ENCODE results near the gene CASK. TPM values are rescaled to one million over a fixed set of nuclear protein-coding genes. Genes with fewer than 3 reads are reported as not detected.

The CASK gene
- total RNA-seq, 4 donors from 2014 or later = 34.3 to 52.8 (median 40.7) TPM

DNA sequence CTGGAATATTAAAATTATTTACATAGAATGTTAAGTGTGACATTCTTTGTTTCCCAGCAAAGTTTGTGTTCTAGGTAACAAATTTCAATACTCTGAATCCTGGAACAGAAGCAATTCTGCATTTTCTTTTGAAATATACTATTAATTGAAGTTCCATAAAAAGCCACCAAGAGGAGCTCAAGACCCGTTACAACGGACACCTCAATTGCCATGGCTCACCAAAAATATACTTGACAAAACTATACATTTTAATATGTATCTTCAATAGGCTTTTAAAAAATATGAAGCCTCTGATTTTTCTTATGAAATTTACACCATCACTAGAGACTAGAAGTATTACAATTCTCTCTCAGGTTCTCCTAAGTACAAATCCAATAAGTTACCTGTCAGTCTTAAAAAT, 364.8 kb downstream of the CASK start:
- H3K4me3 ChIP-seq = no peak overlapping the region
- no peaks in the 10 kb centered on the region for H3K36me3 ChIP-seq
- WGBS, 2 donors = 11 to 14% methylated on average over 2 of the region's 2 CpGs
- no peak for DNase-seq (ENCODE audit: low spot score in 2 of 2)
- H3K4me1 ChIP-seq = peaks cover 0 to 23% (median 5%) of the 10 kb centered on the region in 4 donors
- no peak for TF ChIP-seq POLR2A (IDR thresholded peaks at IDR 0.05)
- TF ChIP-seq CTCF (IDR thresholded peaks at IDR 0.05) = peak; percentile 21 to 47 (median 27)
- H3K27me3 ChIP-seq = peaks cover 0 to 6% of the 10 kb centered on the region in 2 donors
- no peak overlapping the region for H3K27ac ChIP-seq
- H3K9me3 ChIP-seq = no peaks in the 10 kb centered on the region

DNA sequence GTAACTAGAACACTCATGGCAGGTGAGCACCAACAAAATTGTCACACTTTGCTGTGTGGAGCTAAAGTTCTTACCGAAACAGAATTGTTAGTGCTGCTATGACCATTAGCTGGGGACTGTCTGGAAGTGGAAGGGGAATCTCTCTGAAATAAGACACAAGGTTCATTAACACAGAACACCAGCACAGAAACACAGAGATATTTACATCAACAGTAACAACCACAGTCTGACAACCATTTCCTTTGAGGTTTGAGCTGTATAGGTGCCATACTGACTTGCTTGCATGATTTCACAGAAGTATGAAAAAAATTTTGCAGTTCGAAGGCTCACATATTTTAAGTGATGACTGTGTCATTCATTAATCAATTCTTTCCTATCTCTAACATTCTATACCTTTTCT, 366.4 kb downstream of the CASK start:
- Histone ChIP-seq H3K9me3 (no peaks in the 10 kb centered on the region), H3K36me3 (no peaks in the 10 kb centered on the region), H3K4me1 (peaks cover 0 to 23% (median 5%) of the 10 kb centered on the region in 4 donors), H3K27ac (no peak overlapping the region), H3K27me3 (peaks cover 0 to 6% of the 10 kb centered on the region in 2 donors), H3K4me3 (no peak overlapping the region)
- TF ChIP-seq POLR2A (IDR thresholded peaks at IDR 0.05) (no peak), CTCF (IDR thresholded peaks at IDR 0.05) (no peak), EP300 (IDR thresholded peaks at IDR 0.05) (no peak)
- 43 to 65% methylated on average over 2 of the region's 2 CpGs for WGBS, 2 donors
- no peak for DNase-seq (ENCODE audit: low spot score in 2 of 2)

GRCh38 chrX:41553688-41554087, 369.7 kb downstream of the CASK start:
- TF ChIP-seq POLR2A (IDR thresholded peaks at IDR 0.05) = no peak
- TF ChIP-seq EP300 (IDR thresholded peaks at IDR 0.05) = no peak
- no peak for TF ChIP-seq CTCF (IDR thresholded peaks at IDR 0.05)
- Histone ChIP-seq H3K27ac (no peak overlapping the region), H3K4me3 (no peak overlapping the region), H3K4me1 (peaks cover 0 to 2% (median 0%) of the 10 kb centered on the region in 4 donors), H3K9me3 (no peaks in the 10 kb centered on the region), H3K27me3 (peaks cover 0 to 6% of the 10 kb centered on the region in 2 donors), H3K36me3 (no peaks in the 10 kb centered on the region)
- WGBS, 2 donors = 57% methylated on average over 6 of the region's 6 CpGs
- no peak for DNase-seq (ENCODE audit: low spot score in 2 of 2)

GRCh38 chrX:41548411-41548810, 374.9 kb downstream of the CASK start:
- H3K4me1 ChIP-seq = no peaks in the 10 kb centered on the region
- H3K4me3 ChIP-seq = no peak overlapping the region
- DNase-seq (ENCODE audit: low spot score in 2 of 2) = no peak
- 73 to 93% methylated on average over 4 of the region's 4 CpGs for WGBS, 2 donors
- H3K27ac ChIP-seq = no peak overlapping the region
- no peaks in the 10 kb centered on the region for H3K36me3 ChIP-seq
- TF ChIP-seq CTCF (IDR thresholded peaks at IDR 0.05) (no peak), POLR2A (IDR thresholded peaks at IDR 0.05) (no peak), EP300 (IDR thresholded peaks at IDR 0.05) (no peak)
- H3K27me3 ChIP-seq = no peaks in the 10 kb centered on the region
- H3K9me3 ChIP-seq = no peaks in the 10 kb centered on the region

DNA sequence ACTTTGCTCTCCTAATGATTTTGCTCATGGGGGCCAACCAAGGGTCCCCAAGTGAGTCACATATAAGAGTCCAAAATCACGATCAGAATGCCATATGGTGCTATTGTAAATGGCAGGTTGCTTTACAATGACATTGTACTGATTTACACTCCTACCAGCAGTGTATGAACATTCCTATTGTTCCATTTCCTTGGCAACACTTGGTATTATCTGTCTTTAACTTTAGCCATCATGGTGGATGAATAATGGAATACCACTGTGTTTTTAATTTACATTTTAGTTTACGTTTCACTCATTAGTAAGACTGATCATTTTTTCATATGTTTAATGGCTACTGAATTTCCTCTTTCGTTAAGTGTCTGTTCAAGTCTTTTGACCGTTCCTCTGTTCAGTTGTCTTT, 379.7 kb downstream of the CASK start:
- WGBS, 2 donors = 87 to 94% methylated on average over 4 of the region's 4 CpGs
- no peak overlapping the region for H3K4me3 ChIP-seq

More for the DNA sequence above, 379.7 kb downstream of the CASK start:
- no peak for TF ChIP-seq EP300 (IDR thresholded peaks at IDR 0.05)
- no peak for TF ChIP-seq POLR2A (IDR thresholded peaks at IDR 0.05)
- TF ChIP-seq CTCF (IDR thresholded peaks at IDR 0.05) = no peak
- no peak for DNase-seq (ENCODE audit: low spot score in 2 of 2)
- no peak overlapping the region for H3K27ac ChIP-seq
- H3K9me3 ChIP-seq = no peaks in the 10 kb centered on the region
- H3K27me3 ChIP-seq = no peaks in the 10 kb centered on the region
- H3K4me1 ChIP-seq = no peaks in the 10 kb centered on the region
- no peaks in the 10 kb centered on the region for H3K36me3 ChIP-seq

Measured in tibial nerve (tissue), 4 donors.